Mucosa of rectum (tissue), 2 donors: ENCODE results near the gene IL4.

Experiments used
- H3K27ac ChIP-seq, 2 donors: one replicate each; pipeline ENCODE4 v1.7.0; 2013; ENCODE audit warnings: inconsistent platforms in 2 of 2, low read depth in 2 of 2, low read length in 2 of 2
- H3K27me3 ChIP-seq, 2 donors: one replicate each; pipeline ENCODE4 v1.7.0; 2013; ENCODE audit warnings: low read length in 2 of 2; ENCODE audit not compliant: control insufficient read depth in 2 of 2, insufficient read depth in 2 of 2
- H3K36me3 ChIP-seq, 2 donors: one replicate each; pipeline ENCODE4 v1.7.0; 2013; ENCODE audit warnings: low read length in 2 of 2; ENCODE audit not compliant: control insufficient read depth in 2 of 2, insufficient read depth in 2 of 2
- H3K4me1 ChIP-seq, 2 donors: one replicate each; pipeline ENCODE4 v1.7.0; 2013; ENCODE audit warnings: low read length in 2 of 2, mild to moderate bottlenecking in 1 of 2; ENCODE audit not compliant: control insufficient read depth in 2 of 2, insufficient read depth in 2 of 2
- H3K4me3 ChIP-seq, 2 donors: one replicate each; pipeline ENCODE4 v1.7.0; 2013; ENCODE audit warnings: low read length in 2 of 2
- H3K9ac ChIP-seq, 2 donors: one replicate each; pipeline ENCODE4 v1.7.0; 2013; ENCODE audit warnings: low read length in 2 of 2, low read depth in 1 of 2, mild to moderate bottlenecking in 1 of 2
- H3K9me3 ChIP-seq, 2 donors: one replicate each; pipeline ENCODE4 v1.7.0; 2013; ENCODE audit warnings: low read length in 2 of 2; ENCODE audit not compliant: control insufficient read depth in 2 of 2
- donor health status: healthy.
- donor health status: Normal muscosa, but diverticular disease.

The IL4 gene

DNA sequence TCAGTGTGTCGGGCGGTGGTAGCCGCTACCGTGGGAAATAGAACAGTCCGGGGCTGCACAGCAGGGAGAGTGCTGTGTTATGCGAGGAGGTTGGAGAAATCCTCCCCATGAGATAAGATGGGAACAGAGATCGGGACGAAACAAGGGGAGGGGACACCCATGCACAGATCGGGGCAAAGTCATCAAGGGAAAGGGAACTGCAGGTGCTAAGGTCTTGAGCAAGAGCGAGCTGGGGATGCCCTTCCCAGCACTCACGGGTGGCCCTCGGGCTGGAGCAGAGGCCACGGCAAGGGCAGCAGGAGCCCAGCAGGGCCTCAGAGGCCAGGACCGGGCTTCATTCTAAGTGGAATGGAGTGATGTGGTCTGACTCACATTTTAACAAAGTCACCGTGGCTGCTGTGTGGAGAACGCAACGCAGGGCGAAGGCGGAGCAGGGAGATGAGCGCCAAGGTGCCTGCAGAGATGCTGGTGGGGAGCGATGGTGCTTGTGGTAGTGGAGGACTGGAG lies 8.2 kb upstream of the IL4 start:
- Histone ChIP-seq H3K9me3 (no peaks in the 10 kb centered on the region), H3K4me1 (peaks cover 0 to 5% of the 10 kb centered on the region in 2 donors), H3K27me3 (no peaks in the 10 kb centered on the region), H3K36me3 (no peaks in the 10 kb centered on the region), H3K4me3 (no peak overlapping the region), H3K9ac (no peak overlapping the region), H3K27ac (no peak overlapping the region)

DNA sequence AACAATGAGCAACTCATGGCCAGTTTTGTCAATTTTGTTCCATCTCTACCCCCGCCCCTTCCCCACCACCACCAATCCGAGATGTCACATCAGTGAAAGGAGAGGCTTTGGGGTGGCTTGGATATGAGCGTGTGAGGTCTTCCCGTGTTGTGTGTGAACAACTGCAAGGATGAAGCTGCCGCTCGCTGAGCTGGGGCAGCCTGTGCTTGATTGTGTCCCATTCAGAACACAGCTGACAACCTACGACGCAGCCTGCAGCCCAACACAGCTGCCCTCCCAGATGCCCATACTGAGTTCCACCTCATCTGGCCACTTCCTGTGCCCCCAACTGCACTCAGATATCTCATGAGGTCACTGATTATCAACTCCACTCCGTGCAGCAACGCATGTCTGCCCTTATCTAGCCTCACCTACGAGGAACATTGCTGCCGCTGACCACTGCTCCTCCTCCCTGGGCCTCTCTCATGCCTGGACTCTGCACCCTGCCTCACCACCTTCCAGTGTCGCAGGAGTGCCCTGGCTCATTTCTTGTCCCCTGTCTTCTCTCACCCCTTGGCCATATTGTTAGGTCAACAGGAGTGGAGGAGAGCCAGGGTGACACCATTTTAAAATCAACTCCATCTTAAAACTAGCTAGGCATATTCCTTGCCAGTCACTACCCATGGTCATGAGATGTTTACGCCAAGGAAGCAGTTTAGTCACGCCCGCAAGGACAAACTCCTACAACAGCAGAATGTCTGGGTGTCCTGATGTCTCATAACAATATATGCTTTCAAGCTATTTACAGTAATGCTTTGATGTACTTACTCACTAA lies 7.3 kb upstream of the IL4 start:
- H3K4me3 ChIP-seq, result no peak overlapping the region
- no peaks in the 10 kb centered on the region for H3K9me3 ChIP-seq
- no peaks in the 10 kb centered on the region for H3K36me3 ChIP-seq
- H3K27me3 ChIP-seq, result no peaks in the 10 kb centered on the region
- H3K4me1 ChIP-seq, result peaks cover 0 to 5% of the 10 kb centered on the region in 2 donors
- H3K9ac ChIP-seq, result no peak overlapping the region
- H3K27ac ChIP-seq, result no peak overlapping the region

DNA sequence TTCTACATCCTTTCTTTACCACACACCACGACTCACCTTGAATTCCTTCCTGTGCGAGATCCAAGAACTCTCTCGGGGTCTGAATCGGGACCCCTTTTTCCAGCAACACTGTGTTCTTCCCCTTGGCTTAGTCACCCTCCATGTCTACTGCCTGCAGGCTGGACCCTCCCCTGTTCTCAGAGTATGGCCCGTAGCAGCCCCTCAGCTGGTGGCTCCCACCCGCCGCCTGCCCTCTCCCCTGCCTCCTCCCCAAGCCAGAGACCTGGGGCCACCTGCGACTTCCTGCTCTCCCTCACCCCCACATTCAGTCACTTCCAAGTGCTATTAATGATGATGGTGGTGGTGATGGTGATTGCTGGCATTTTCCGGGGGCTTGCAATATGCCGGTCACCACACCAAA lies 6.5 kb upstream of the IL4 start:
- Histone ChIP-seq H3K27me3 (no peaks in the 10 kb centered on the region), H3K9ac (no peak overlapping the region), H3K9me3 (no peaks in the 10 kb centered on the region), H3K4me1 (peaks cover 0 to 5% of the 10 kb centered on the region in 2 donors), H3K27ac (no peak overlapping the region), H3K36me3 (no peaks in the 10 kb centered on the region), H3K4me3 (no peak overlapping the region)

GRCh38 chr5:132667761-132668705 lies 5.8 kb upstream of the IL4 start:
- H3K4me1 ChIP-seq, result peaks cover 0 to 5% of the 10 kb centered on the region in 2 donors
- H3K27ac ChIP-seq, result no peak overlapping the region
- no peaks in the 10 kb centered on the region for H3K36me3 ChIP-seq
- no peaks in the 10 kb centered on the region for H3K9me3 ChIP-seq
- no peak overlapping the region for H3K9ac ChIP-seq
- no peak overlapping the region for H3K4me3 ChIP-seq
- H3K27me3 ChIP-seq, result no peaks in the 10 kb centered on the region

DNA sequence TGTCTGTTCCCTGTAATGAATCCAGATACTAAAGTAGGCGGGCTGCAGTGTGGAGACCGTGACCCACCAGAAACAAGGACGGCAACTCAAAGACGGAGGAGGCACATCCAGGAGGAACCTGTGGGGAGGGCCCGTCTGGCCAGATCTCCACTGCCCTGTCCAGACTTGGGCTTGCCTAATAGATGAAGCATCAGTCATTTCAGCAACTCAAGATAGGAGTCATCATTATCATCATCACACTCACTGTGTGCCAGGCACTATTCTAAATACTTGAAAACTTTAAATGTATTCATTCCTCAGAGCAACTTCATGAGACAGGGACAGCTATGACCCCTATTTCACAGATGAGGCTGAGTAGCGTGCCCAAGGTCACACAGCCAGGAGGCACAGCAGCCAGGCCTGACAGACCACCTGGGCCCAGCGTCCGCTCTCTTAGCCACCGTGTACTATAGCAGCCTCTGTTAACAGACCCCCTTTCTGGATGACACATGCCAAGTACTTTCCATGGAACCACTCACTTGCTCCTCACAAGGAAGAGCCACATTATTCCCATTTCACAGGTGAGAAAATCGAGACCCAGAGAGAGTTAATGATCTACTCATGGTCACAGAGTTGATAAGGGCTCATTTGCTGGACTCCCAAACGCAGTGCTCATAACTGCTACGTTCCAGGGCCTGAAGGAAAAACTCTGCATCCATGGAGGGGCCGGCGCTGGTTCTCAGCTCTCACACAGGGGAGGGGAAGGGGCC lies 4.9 kb upstream of the IL4 start:
- Histone ChIP-seq H3K4me1 (peaks cover 0 to 3% of the 10 kb centered on the region in 2 donors), H3K4me3 (no peak overlapping the region), H3K27me3 (no peaks in the 10 kb centered on the region), H3K36me3 (no peaks in the 10 kb centered on the region), H3K27ac (no peak overlapping the region), H3K9me3 (no peaks in the 10 kb centered on the region), H3K9ac (no peak overlapping the region)

DNA sequence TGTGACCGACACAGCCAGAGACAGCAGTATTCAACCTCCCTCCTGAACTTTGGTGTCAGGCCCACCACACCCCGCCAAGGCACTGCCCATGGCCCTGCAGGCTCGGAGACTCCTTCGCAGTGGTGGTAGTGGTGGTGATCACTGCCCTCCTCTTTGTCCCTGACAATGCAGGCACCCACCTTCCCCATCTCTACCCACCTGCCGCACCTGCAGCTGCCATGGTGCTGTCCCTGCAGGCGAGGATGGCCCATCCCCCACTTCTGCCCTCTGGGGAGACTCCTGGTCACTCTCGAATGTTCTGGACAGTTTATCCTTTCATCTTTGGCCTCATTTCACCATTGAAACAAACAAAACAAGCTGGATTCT lies 4.4 kb upstream of the IL4 start:
- H3K36me3 ChIP-seq, result no peaks in the 10 kb centered on the region
- no peak overlapping the region for H3K4me3 ChIP-seq
- H3K27ac ChIP-seq, result no peak overlapping the region
- no peaks in the 10 kb centered on the region for H3K9me3 ChIP-seq
- H3K9ac ChIP-seq, result no peak overlapping the region
- H3K4me1 ChIP-seq, result no peaks in the 10 kb centered on the region
- no peaks in the 10 kb centered on the region for H3K27me3 ChIP-seq

DNA sequence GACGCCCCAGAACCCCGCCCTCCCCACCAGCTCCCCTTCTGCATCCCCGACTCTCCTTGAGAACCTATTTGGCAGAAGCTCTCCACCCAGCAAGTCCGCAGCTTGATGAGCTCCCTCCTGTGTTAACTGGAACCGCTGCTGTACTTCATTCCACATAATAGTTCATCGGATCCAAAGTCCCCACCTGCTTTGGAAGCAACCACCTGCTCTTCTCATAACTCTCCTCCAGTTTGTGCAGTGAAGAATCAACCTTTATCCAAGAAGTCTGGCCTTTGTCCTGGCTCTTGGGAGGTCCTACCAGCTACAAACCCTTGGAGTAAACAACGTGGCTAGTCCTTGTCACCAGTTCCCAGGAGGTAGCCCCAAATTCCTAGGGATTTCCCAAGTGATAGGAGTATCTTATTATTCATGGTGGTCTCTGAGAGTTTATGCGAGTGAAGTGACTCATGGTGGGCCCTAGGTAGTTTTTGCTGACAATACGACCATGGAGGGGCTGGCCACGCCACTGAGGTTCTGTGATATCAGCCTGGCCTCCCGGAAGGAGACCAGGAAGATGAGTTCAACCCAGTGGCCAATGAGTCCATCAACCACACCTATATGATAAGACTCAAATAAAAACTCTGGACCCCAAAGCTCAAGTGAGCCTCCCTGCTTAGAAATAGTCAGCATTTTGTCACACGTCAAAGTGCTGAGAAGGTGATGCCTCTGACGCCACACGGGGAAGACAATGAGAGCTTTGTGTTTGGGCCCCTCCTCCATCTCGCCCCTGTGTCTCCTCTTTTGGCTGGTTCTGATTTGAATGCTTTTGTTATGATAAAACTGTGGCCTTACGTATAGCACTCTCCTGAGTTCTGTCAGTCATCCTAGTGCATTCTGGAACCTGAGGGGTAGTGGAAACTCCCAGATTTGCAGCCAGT lies 3.6 kb upstream of the IL4 start:
- H3K9me3 ChIP-seq, result no peaks in the 10 kb centered on the region
- H3K36me3 ChIP-seq, result no peaks in the 10 kb centered on the region
- H3K9ac ChIP-seq, result no peak overlapping the region
- H3K27ac ChIP-seq, result no peak overlapping the region
- no peaks in the 10 kb centered on the region for H3K4me1 ChIP-seq
- H3K27me3 ChIP-seq, result no peaks in the 10 kb centered on the region
- no peak overlapping the region for H3K4me3 ChIP-seq

GRCh38 chr5:132671000-132671399 lies 2.8 kb upstream of the IL4 start:
- no peaks in the 10 kb centered on the region for H3K27me3 ChIP-seq
- H3K9ac ChIP-seq, result no peak overlapping the region
- no peak overlapping the region for H3K27ac ChIP-seq
- no peak overlapping the region for H3K4me3 ChIP-seq
- no peaks in the 10 kb centered on the region for H3K9me3 ChIP-seq
- no peaks in the 10 kb centered on the region for H3K4me1 ChIP-seq
- H3K36me3 ChIP-seq, result no peaks in the 10 kb centered on the region

- H3K27ac ChIP-seq, result no peak overlapping the region
- H3K9ac ChIP-seq, result no peak overlapping the region
- no peaks in the 10 kb centered on the region for H3K36me3 ChIP-seq
- H3K4me1 ChIP-seq, result no peaks in the 10 kb centered on the region
- H3K9me3 ChIP-seq, result no peaks in the 10 kb centered on the region
- no peak overlapping the region for H3K4me3 ChIP-seq
- no peaks in the 10 kb centered on the region for H3K27me3 ChIP-seq
Observed at GRCh38 chr5:132673488-132673887, 301 bp upstream of the IL4 start.
